ENCODE data around the gene SNX9.

DNA sequence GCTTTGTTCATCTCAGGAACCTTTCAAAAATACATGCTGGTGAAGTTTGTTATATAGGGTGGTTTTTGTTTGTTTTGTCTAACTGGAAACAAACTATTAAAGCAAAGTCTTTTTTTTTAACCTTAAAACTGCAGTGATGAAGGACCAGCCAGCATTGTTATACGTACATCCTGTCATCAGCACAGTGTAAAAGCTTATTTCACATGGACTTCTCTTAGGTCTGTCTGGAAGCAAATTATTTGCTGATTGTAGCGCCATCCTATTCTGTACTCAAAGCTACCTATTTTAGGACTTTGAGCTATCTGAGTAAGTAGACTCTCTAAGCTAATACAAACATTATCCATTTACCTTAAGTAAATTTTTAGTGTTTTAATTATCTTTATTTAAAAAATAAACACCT, 61.7 kb downstream of the SNX9 start:
- TF ChIP-seq POLR2A (IDR thresholded peaks at IDR 0.05) (no peak), EP300 (IDR thresholded peaks at IDR 0.05) (no peak), POLR2AphosphoS5 (IDR thresholded peaks at IDR 0.05) (no peak)
- TF ChIP-seq, protein P1, sequence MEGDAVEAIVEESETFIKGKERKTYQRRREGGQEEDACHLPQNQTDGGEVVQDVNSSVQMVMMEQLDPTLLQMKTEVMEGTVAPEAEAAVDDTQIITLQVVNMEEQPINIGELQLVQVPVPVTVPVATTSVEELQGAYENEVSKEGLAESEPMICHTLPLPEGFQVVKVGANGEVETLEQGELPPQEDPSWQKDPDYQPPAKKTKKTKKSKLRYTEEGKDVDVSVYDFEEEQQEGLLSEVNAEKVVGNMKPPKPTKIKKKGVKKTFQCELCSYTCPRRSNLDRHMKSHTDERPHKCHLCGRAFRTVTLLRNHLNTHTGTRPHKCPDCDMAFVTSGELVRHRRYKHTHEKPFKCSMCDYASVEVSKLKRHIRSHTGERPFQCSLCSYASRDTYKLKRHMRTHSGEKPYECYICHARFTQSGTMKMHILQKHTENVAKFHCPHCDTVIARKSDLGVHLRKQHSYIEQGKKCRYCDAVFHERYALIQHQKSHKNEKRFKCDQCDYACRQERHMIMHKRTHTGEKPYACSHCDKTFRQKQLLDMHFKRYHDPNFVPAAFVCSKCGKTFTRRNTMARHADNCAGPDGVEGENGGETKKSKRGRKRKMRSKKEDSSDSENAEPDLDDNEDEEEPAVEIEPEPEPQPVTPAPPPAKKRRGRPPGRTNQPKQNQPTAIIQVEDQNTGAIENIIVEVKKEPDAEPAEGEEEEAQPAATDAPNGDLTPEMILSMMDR (IDR thresholded peaks at IDR 0.05): no peak
